GM12878 (cell line): Measurements from ENCODE around the gene ACKR2. TPM values are rescaled to one million over a fixed set of nuclear protein-coding genes. Genes with fewer than 3 reads are reported as not detected.

ENCODE experiments used
- ATAC-seq: fragments of 200-7000 bp; cut with Tn5 transposase; 3 replicates; pipeline ENCODE4 v1.9.1; 2020; ENCODE audit warnings: mild to moderate bottlenecking, moderate library complexity
- BruUV-seq: library from RNA; stranded (reverse); fragments of 400-500 nt; replicated peaks from 2 replicates; lab custom pipeline; 2021; lab: Mats Ljungman, UMichigan
- CTCF ChIA-PET: fragments of 300-600 bp; sonication (Branson Sonifier 250); formaldehyde crosslinking; extraction: SDS; loops from one replicate; lab custom pipeline; 2021; ENCODE audit warnings: inconsistent platforms; lab: Yijun Ruan, JAX
- POLR2A ChIA-PET: fragments of 350-600 bp; formaldehyde crosslinking; extraction: SDS; loops from one replicate; lab custom pipeline; 2021; ENCODE audit warnings: inconsistent platforms; lab: Charles Lee
- RAD21 ChIA-PET: fragments of 300-600 bp; sonication (Branson Sonifier 250); formaldehyde crosslinking; loops from one replicate; lab custom pipeline; 2023; ENCODE audit warnings: antibody characterized with exemption; ENCODE audit not compliant: unreplicated experiment; lab: Charles Lee
- SMC1A ChIA-PET: fragments of 300-600 bp; sonication (Branson Sonifier 250); formaldehyde crosslinking; loops from one replicate; lab custom pipeline; 2023; ENCODE audit not compliant: unreplicated experiment, uncharacterized antibody; lab: Charles Lee
- DNase-seq: peaks from one replicate; pipeline ENCODE4 v3.0.0-alpha.2; 2011; ENCODE audit warnings: low read depth, low spot score
- FAIRE-seq: peaks from 3 replicates; lab custom pipeline; 2011; peaks lifted over from hg19 to GRCh38; lab: Jason Lieb, UNC
- H2AFZ ChIP-seq: 2 replicates; pipeline ENCODE4 v1.6.0; 2011; ENCODE audit warnings: low read depth, low read length, control low read depth; ENCODE audit not compliant: control insufficient read depth
- H3K27ac ChIP-seq: 2 replicates; pipeline ENCODE4 v1.5.1; 2011; ENCODE audit warnings: control low read depth; ENCODE audit not compliant: control insufficient read depth, insufficient read depth
- H3K27me3 ChIP-seq, 2 experiments: replicated peaks in 1 of 2; 2 replicates each; pipeline versions ENCODE4 v1.6.0 to v1.6.1; 2011; ENCODE audit warnings: low read length in 1 of 2; ENCODE audit not compliant: control insufficient read depth in 2 of 2, insufficient read depth in 2 of 2
- H3K36me3 ChIP-seq, 2 experiments: 2 replicates each; pipeline ENCODE4 v1.5.1; 2011; ENCODE audit warnings: low read length in 1 of 2; ENCODE audit not compliant: control insufficient read depth in 2 of 2, insufficient read depth in 2 of 2
- H3K4me1 ChIP-seq: 2 replicates; pipeline ENCODE4 v1.6.1; 2011; ENCODE audit warnings: mild to moderate bottlenecking, low read length, moderate library complexity, mixed read lengths; ENCODE audit not compliant: control insufficient read depth, insufficient read depth
- H3K4me2 ChIP-seq: 2 replicates; pipeline ENCODE4 v1.6.0; 2011; ENCODE audit warnings: control low read depth; ENCODE audit not compliant: control insufficient read depth, insufficient read depth
- H3K4me3 ChIP-seq: fragments of 200-600 bp; sonication (generic); 2 replicates; pipeline ENCODE4 v1.5.1; 2016
- H3K79me2 ChIP-seq: 2 replicates; pipeline ENCODE4 v1.6.0; 2011; ENCODE audit warnings: low read length; ENCODE audit not compliant: control insufficient read depth, insufficient read depth
- H3K9ac ChIP-seq: 2 replicates; pipeline ENCODE4 v1.8.0; 2011; ENCODE audit warnings: low read length, control low read depth, mixed read lengths; ENCODE audit not compliant: control insufficient read depth, insufficient read depth
- H3K9me3 ChIP-seq: replicated peaks from 3 replicates; pipeline ENCODE4 v1.5.1; 2011; ENCODE audit warnings: mild to moderate bottlenecking, low read length; ENCODE audit not compliant: control insufficient read depth, insufficient read depth
- H4K20me1 ChIP-seq: 2 replicates; pipeline ENCODE4 v1.6.0; 2011; ENCODE audit not compliant: control insufficient read depth, insufficient read depth
- ASH2L ChIP-seq: fragments of 300-600, 200-600 bp; sonication (generic); IDR thresholded peaks from 2 replicates; pipeline ENCODE4 v1.6.1; 2017; ENCODE audit warnings: low read depth, mild to moderate bottlenecking, borderline replicate concordance
- BRCA1 ChIP-seq: IDR thresholded peaks from 2 replicates; pipeline ENCODE4 v1.6.1; 2011; ENCODE audit warnings: low read depth, low read length, improper control_type of control experiment
- CBX5 ChIP-seq: sonication (generic); IDR thresholded peaks from 2 replicates; pipeline ENCODE4 v1.6.1; 2016; ENCODE audit warnings: low read depth, moderate library complexity, mild to moderate bottlenecking, inconsistent platforms
- CTCF ChIP-seq, 3 experiments: IDR thresholded peaks in 2 of 3; conservative IDR thresholded peaks in 1 of 3; 2 replicates each; pipeline ENCODE4 v1.5.1; 2011; ENCODE audit warnings: low read depth in 3 of 3, low read length in 3 of 3, mild to moderate bottlenecking in 3 of 3, control low read depth in 2 of 3, moderate library complexity in 2 of 3, inconsistent platforms in 1 of 3, mixed read lengths in 1 of 3; ENCODE audit not compliant: control insufficient read depth in 2 of 3, insufficient read depth in 1 of 3; ENCODE audit errors: extremely low read depth in 1 of 3
- KDM1A ChIP-seq: fragments of 200-600 bp; sonication (generic); IDR thresholded peaks from 2 replicates; pipeline ENCODE4 v1.6.1; 2016; ENCODE audit warnings: borderline replicate concordance
- MXI1 ChIP-seq: fragments of 150-350 bp; IDR thresholded peaks from 2 replicates; pipeline ENCODE4 v1.6.1; 2011; ENCODE audit warnings: low read depth, mild to moderate bottlenecking, inconsistent platforms, low read length, improper control_type of control experiment
- NBN ChIP-seq: fragments of 450-650 bp; IDR thresholded peaks from 2 replicates; pipeline ENCODE4 v1.6.1; 2016
- NR2F1 ChIP-seq: fragments of 450-650 bp; conservative IDR thresholded peaks from 2 replicates; pipeline ENCODE4 v1.6.1; 2017; ENCODE audit warnings: mild to moderate bottlenecking
- POLR2A ChIP-seq: IDR thresholded peaks from 2 replicates; pipeline ENCODE4 v1.6.1; 2011; ENCODE audit warnings: low read depth, mild to moderate bottlenecking, low read length
- SREBF2 ChIP-seq: IDR thresholded peaks from 2 replicates; pipeline ENCODE4 v1.6.1; 2012; ENCODE audit warnings: mild to moderate bottlenecking, low read length
- STAT3 ChIP-seq: IDR thresholded peaks from 2 replicates; pipeline ENCODE4 v1.6.1; 2011; ENCODE audit warnings: low read depth, low read length, improper control_type of control experiment
- YBX1 ChIP-seq: fragments of 450-650 bp; IDR thresholded peaks from 2 replicates; pipeline ENCODE4 v1.6.1; 2016; ENCODE audit warnings: antibody characterized with exemption
- WGBS: methylation state at CpG from one replicate; pipeline ENCODE4 v1.1.6; 2016; ENCODE audit warnings: low lambda C conversion rate; ENCODE audit not compliant: insufficient replicate concordance, insufficient coverage; ENCODE audit errors: missing lambda C conversion rate; 5-methylcytosine and 5-hydroxymethylcytosine counted together
- in situ Hi-C: fragments of 300-500 bp; cut with MboI; formaldehyde crosslinking; loops from 9 replicates; pipeline ENCODE4 v1.14.3; 2018; ENCODE audit warnings: mixed read lengths
- intact Hi-C: fragments of 100-400 bp; cut with micrococcal nuclease; formaldehyde crosslinking; loops from one replicate; pipeline ENCODE4 v1.14.2; 2022; ENCODE audit not compliant: unreplicated experiment
- polyA plus RNA-seq, 11 experiments: library from polyadenylated mRNA; depleted of rRNA in 4 of 11; unstranded in 6 of 11; stranded (reverse) in 5 of 11; fragments of >200 nt; fragmentation: Nextera tagmentation in 4 of 11; fragmentation: Illumina TruSeq in 1 of 11; extraction: Ambion mirVana in 4 of 11; extraction: Trizol in 1 of 11; gene quantifications; 1 replicate in 1 of 11; 2 replicates in 10 of 11; pipeline versions ENCODE4 v1.2.1 to v1.2.3, GENCODE V29; 2011 to 2016; ENCODE audit warnings: inconsistent platforms in 2 of 11, missing spikeins in 2 of 11, low read depth in 1 of 11
- total RNA-seq, 4 experiments: library from RNA; depleted of rRNA in 3 of 4; stranded (reverse); fragments of >200 nt in 3 of 4; fragmentation: Illumina TruSeq in 1 of 4; extraction: Trizol in 1 of 4; gene quantifications; 2 replicates each; pipeline versions ENCODE4 v1.2.1 to v1.2.3, GENCODE V29; 2013 to 2021
- TF ChIP-seq, protein P1 (sequence below): fragments of 450-650 bp; IDR thresholded peaks from 2 replicates; pipeline ENCODE4 v1.6.1; 2017; ENCODE audit warnings: mild to moderate bottlenecking, moderate library complexity
- TF ChIP-seq, protein P2 (sequence below): IDR thresholded peaks from 2 replicates; pipeline ENCODE4 v1.6.1; 2012; ENCODE audit warnings: mild to moderate bottlenecking, low read depth, low read length
- TF ChIP-seq, protein P3 (sequence below): IDR thresholded peaks from 2 replicates; pipeline ENCODE4 v1.6.1; 2012; ENCODE audit warnings: low read length, inconsistent platforms

Gene ACKR2
- total and polyA plus RNA-seq, 10 of the 15 experiments (the other 5 are each of a cell fraction or from before 2014, with no cell fraction given): 0.05 to 0.91 (median 0.23) TPM; not detected in 2

DNA sequence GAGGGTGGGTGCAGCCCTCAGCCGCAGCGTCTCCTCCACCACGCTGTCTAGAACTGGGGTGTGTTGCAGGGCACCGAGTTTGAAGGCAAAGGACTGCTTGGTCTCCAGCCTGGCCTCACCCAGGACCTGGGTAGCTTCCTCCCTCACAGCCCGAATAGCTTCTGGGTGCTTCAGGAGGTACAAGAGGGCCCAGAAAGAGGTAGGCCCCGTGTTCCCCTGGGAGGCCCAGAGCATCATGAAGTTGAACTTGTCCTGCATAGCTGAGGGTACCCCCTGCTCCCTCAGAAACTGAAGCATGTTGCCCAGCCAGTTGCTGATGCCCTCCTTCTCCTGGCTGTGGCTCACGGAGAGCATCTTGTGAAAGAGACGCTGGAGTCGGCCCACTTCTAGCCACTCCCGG lies 65.5 kb downstream of the ACKR2 start:
- in situ Hi-C loops: loop anchor here (5.0 kb wide), 2 partner anchors 37 to 92 kb away; no protein-coding TSS in a partner anchor
- TF ChIP-seq STAT3 (no peak), NR2F1 (no peak), MXI1 (no peak), YBX1 (no peak), NBN (no peak), SREBF2 (no peak), CBX5 (no peak), POLR2A (no peak), ASH2L (no peak), BRCA1 (no peak), CTCF (IDR thresholded peaks at IDR 0.05 in 2 of 3, conservative IDR thresholded peaks at IDR 0.05 in 1 of 3; ENCODE audit: control insufficient read depth in 2 of 3, extremely low read depth in 1 of 3, insufficient read depth in 1 of 3, low read depth in 3 of 3, low read length in 3 of 3) (no peak), KDM1A (no peak)
- TF ChIP-seq, protein P1, sequence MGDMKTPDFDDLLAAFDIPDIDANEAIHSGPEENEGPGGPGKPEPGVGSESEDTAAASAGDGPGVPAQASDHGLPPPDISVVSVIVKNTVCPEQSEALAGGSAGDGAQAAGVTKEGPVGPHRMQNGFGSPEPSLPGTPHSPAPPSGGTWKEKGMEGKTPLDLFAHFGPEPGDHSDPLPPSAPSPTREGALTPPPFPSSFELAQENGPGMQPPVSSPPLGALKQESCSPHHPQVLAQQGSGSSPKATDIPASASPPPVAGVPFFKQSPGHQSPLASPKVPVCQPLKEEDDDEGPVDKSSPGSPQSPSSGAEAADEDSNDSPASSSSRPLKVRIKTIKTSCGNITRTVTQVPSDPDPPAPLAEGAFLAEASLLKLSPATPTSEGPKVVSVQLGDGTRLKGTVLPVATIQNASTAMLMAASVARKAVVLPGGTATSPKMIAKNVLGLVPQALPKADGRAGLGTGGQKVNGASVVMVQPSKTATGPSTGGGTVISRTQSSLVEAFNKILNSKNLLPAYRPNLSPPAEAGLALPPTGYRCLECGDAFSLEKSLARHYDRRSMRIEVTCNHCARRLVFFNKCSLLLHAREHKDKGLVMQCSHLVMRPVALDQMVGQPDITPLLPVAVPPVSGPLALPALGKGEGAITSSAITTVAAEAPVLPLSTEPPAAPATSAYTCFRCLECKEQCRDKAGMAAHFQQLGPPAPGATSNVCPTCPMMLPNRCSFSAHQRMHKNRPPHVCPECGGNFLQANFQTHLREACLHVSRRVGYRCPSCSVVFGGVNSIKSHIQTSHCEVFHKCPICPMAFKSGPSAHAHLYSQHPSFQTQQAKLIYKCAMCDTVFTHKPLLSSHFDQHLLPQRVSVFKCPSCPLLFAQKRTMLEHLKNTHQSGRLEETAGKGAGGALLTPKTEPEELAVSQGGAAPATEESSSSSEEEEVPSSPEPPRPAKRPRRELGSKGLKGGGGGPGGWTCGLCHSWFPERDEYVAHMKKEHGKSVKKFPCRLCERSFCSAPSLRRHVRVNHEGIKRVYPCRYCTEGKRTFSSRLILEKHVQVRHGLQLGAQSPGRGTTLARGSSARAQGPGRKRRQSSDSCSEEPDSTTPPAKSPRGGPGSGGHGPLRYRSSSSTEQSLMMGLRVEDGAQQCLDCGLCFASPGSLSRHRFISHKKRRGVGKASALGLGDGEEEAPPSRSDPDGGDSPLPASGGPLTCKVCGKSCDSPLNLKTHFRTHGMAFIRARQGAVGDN: no peak
- TF ChIP-seq, protein P2, sequence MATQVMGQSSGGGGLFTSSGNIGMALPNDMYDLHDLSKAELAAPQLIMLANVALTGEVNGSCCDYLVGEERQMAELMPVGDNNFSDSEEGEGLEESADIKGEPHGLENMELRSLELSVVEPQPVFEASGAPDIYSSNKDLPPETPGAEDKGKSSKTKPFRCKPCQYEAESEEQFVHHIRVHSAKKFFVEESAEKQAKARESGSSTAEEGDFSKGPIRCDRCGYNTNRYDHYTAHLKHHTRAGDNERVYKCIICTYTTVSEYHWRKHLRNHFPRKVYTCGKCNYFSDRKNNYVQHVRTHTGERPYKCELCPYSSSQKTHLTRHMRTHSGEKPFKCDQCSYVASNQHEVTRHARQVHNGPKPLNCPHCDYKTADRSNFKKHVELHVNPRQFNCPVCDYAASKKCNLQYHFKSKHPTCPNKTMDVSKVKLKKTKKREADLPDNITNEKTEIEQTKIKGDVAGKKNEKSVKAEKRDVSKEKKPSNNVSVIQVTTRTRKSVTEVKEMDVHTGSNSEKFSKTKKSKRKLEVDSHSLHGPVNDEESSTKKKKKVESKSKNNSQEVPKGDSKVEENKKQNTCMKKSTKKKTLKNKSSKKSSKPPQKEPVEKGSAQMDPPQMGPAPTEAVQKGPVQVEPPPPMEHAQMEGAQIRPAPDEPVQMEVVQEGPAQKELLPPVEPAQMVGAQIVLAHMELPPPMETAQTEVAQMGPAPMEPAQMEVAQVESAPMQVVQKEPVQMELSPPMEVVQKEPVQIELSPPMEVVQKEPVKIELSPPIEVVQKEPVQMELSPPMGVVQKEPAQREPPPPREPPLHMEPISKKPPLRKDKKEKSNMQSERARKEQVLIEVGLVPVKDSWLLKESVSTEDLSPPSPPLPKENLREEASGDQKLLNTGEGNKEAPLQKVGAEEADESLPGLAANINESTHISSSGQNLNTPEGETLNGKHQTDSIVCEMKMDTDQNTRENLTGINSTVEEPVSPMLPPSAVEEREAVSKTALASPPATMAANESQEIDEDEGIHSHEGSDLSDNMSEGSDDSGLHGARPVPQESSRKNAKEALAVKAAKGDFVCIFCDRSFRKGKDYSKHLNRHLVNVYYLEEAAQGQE: no peak
- TF ChIP-seq, protein P3, sequence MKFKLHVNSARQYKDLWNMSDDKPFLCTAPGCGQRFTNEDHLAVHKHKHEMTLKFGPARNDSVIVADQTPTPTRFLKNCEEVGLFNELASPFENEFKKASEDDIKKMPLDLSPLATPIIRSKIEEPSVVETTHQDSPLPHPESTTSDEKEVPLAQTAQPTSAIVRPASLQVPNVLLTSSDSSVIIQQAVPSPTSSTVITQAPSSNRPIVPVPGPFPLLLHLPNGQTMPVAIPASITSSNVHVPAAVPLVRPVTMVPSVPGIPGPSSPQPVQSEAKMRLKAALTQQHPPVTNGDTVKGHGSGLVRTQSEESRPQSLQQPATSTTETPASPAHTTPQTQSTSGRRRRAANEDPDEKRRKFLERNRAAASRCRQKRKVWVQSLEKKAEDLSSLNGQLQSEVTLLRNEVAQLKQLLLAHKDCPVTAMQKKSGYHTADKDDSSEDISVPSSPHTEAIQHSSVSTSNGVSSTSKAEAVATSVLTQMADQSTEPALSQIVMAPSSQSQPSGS: no peak

More for the DNA sequence above, 65.5 kb downstream of the ACKR2 start:
- ATAC-seq (no peak), DNase-seq (no peak), FAIRE-seq (no peak)
- intact Hi-C loops: no loop called here
- Histone ChIP-seq H2AFZ (no peak overlapping the region), H3K27ac (no peak overlapping the region), H3K36me3 (no peaks in the 10 kb centered on the region), H3K27me3 (no peaks in the 10 kb centered on the region), H3K9me3 (no peaks in the 10 kb centered on the region), H3K9ac (no peak overlapping the region), H3K4me1 (no peaks in the 10 kb centered on the region), H3K79me2 (no peaks in the 10 kb centered on the region), H4K20me1 (no peaks in the 10 kb centered on the region), H3K4me3 (no peak overlapping the region), H3K4me2 (no peak overlapping the region)
- no TSS peak for BruUV-seq
- ChIA-PET RAD21 (no interaction called here), CTCF (interaction anchor here (2.2 kb wide), 1 partner anchor 43 kb away, joined by 7 read pairs; no protein-coding TSS in a partner anchor), SMC1A (no interaction called here), POLR2A (interaction anchor here (0.5 kb wide), 1 partner anchor 27 kb away, joined by 3 read pairs; no protein-coding TSS in a partner anchor)
- WGBS: 57% methylated on average over 10 of the region's 10 CpGs
